Stimulated activated CD8-positive, alpha-beta memory T cell treated with anti-CD3 and anti-CD28 coated beads, Interleukin-12 subunit alpha, Interleukin-12 subunit beta, amount 100 ng/mL, for 4 hours (primary cell): Measurements from ENCODE around the gene ALX4.

ENCODE experiments used
- DNase-seq: peaks from one replicate; pipeline ENCODE4 v3.0.0-alpha.2; 2020; ENCODE audit warnings: low read depth

The ALX4 gene

GRCh38 chr11:44309478-44310205 lies at the start of gene ALX4:
TSS of gene ALX4 (minus strand) at chr11:44310139. CDS start at chr11:44310062, 77 bp downstream.
- no peak for DNase-seq

DNA sequence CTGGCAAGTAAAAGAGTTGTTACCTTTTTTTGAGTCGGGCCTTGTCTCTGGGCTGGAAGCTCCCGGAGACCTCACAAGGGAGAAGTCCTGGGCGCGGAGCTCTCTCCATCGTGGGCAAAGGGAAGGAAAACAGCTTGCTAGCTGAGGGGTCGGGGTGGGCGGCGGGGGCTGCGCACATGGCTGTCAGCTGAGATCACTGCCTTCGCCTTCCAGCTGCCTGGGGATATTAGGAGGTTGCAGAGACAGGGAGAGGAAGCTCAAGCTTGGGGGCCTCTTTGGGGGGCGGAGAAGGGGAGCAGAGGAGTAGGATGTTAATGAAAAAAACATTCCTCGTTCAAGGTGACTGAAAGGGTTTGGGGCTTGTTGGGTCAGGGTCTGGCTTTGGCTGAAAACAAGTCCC lies 49.2 kb upstream of the ALX4 start:
- no peak for DNase-seq

DNA sequence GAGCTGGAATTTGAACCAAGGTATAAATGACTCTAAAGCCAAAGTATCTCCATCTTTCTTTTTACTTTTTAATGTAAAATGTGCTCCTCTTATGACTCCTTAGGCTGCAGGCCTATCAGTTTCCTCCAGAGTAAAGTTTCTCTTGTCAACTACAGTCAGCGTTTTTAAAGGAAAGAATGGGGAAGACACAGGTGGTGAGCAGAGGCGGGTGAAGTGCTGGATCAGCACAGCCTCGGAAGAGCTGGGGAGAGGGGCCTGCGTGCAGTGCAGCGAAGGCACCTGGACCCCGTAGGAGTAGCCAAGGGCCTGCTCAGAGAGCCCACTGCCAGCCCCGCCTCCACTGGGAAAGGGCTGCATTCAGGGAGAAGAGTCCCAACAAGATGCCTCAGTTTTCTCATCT lies 48.8 kb upstream of the ALX4 start:
- DNase-seq, result no peak

- DNase-seq, result no peak
Measured at GRCh38 chr11:44357711-44358110, 47.8 kb upstream of the ALX4 start.

- no peak for DNase-seq
Measured at GRCh38 chr11:44356351-44356750, 46.4 kb upstream of the ALX4 start.

GRCh38 chr11:44351898-44352498 lies 42.1 kb upstream of the ALX4 start:
- no peak for DNase-seq

DNA sequence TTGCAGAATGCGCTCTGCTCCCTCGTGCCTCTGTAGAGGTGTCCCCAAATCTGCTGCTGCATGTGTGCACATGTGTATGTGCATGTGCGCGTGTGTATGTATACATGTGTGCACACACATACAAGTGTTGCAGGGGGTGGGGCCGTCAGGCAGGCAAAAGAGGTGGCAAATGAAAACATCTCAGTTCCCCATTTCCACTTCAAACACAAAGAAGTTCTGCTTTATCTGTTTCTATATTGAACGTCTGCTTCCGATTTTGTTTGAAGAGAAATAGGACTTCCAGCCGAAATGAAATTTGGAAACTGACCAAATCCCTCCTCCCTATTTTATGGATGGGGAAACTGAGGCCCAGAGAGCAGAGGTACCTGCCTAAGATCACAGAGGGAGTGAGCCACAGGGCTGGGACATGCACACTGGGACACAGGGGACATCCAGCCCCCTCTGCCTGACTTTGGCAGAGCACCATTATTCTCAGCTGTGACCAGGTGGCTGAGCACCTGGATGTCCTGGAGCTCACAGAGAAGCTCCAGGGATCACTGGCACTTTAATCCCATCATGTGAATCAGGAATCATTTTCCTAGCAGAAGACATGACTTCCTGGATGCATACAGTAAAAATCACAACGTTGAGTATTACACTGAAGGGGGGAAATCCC lies 41.2 kb upstream of the ALX4 start:
- no peak for DNase-seq

GRCh38 chr11:44349328-44349727 lies 39.4 kb upstream of the ALX4 start:
- no peak for DNase-seq

DNA sequence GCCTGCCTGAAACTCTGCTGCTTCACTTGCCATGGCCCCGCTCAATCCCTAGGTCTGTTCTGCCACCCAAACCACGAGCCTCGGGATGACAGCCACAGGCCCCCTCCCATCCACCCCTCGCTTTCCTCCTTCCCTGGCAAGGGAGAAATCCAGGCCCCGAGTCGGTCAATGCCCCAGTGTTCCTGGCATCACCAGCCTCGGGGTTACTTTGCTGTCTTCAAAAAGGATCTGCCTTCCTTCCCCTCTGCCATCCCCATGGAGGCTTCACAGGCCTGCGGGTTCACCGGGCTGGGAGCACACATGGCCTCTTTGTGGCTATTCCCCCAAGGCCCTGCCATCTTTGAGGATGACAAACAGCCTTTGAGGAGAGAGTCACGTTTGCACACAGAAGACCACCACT lies 38.8 kb upstream of the ALX4 start:
- no peak for DNase-seq

- DNase-seq, result no peak
Measured at GRCh38 chr11:44348114-44348513, 38.2 kb upstream of the ALX4 start.

DNA sequence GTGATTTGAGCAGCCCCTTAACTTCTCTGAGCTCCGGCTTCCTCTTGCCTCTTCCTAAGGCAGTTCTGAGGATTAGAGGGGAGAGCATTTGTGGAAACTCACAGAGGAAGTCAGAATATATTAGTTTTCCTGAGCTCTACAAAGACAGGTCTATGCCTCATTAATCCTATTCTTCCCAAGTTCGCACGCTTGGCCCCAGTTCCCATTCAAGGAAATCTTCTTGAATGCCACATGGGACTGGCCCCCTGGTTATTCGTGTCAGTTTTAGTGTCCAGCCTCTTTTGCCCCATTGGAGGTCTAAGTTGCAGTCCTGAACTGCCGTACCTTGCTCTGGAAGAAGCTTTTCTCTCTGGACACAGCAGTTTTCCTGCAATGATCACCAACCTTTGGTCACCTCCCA lies 37.6 kb upstream of the ALX4 start:
- DNase-seq, result no peak

DNA sequence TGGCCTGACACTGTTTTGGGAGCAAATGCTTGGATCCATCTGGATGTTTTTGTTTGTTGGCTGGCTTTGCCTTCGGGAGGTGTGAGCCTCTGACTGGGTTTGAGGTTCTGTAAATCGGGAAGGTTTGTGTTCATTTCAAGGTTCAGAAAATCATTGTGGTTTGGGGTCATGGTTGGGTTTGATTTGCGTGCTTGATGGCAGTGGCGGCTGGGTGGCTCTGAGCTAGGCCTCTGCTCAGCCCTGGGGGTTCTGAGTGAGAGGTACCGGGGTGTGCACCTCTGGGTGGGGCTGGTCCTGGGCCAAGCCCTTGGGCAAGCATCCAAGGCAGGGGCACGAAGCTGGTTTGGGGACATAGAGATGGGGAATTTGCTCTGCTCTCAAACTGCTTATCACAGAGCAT lies 37.0 kb upstream of the ALX4 start:
- DNase-seq, result no peak

DNA sequence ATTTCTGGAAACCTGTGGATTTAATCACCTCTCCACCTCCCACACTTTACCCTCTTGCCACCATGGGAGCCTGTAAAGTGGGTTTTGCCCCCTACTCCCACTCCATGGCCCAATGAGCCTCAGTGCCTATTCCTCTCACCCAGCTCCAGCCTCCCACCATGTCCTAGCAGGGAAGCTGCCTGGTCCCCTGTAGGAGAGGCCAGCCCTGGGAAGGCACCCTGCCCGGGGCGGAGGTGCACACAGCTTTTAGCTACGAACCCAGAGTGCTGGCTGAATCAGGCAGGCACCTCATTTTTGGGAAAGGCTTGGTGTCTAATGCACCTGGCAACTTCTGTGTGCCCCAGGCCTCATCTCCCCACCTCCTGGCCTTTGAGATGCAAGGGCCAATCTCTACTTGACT lies 35.8 kb upstream of the ALX4 start:
- DNase-seq, result no peak

GRCh38 chr11:44344921-44345320 lies 35.0 kb upstream of the ALX4 start:
- no peak for DNase-seq

DNA sequence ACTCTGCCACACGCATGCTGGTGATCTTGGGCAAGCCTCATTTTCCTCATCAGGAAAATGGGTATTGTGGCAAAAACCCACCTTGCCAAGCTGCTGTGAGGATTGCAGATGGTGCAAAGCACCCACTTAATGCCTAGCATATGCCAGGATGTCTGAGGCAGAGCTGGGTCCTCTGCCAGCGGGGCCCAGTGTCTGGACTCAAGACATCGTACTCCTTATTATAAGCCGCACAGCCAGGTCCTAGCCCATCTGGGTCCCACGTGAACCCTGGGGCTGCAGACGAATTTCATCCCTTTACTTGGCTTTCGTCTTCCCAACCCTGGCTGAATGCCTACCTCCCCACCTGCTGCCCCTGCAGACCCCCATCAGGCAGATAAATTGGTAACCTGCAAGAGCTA lies 34.5 kb upstream of the ALX4 start:
- no peak for DNase-seq

DNA sequence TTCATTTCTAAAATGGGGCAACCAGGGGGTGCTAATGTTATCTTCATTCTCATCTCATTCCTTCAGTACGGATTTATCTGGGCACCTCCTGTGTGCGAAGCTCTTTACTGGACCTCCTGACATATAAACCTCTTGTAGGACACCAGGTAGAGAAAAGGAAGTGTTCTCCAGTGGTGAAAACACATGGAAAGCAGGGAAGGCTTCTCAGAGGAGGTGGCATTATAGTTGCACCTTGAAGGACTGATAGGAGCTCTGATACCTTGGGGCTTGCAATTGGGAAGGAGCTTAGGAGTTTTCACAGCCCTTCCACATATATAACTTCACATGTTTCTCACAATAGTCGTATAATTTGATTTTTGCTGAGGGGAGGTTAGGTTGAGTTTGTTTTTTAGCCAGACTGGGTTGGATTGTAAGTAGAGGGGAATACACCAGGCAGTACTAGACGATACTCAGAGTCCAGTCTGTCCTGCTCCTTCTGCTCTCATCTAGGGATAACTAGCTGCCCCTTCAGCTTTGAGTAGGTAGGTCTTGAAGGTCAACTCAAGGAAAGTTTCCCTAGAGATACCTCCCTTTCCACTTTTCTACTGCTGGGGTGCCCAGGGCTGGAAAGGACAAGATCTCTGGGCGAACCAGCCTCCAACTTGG lies 34.0 kb upstream of the ALX4 start:
- no peak for DNase-seq

GRCh38 chr11:44342616-44343015 lies 32.7 kb upstream of the ALX4 start:
- no peak for DNase-seq

DNA sequence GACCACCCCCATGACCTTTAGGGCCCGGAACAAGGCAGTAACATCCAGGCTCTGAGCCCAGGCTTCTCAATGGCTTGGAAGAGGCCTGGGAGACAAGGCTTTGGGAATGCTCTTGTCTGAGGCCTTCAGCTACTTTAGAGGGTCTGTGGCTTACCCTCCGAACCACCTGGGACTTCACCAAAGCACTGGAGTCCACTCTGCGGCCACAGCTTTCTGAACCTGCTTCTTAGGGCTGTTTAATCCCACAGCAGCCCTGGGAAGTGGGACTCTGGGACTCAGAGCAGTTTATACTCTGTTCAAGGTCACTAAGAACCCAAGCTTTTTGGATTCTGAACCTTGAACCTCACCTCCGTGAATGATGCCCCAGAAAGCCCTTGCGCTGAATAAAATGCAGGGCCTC lies 30.7 kb upstream of the ALX4 start:
- DNase-seq, result no peak

GRCh38 chr11:44339530-44339883 lies 29.6 kb upstream of the ALX4 start:
- no peak for DNase-seq

DNA sequence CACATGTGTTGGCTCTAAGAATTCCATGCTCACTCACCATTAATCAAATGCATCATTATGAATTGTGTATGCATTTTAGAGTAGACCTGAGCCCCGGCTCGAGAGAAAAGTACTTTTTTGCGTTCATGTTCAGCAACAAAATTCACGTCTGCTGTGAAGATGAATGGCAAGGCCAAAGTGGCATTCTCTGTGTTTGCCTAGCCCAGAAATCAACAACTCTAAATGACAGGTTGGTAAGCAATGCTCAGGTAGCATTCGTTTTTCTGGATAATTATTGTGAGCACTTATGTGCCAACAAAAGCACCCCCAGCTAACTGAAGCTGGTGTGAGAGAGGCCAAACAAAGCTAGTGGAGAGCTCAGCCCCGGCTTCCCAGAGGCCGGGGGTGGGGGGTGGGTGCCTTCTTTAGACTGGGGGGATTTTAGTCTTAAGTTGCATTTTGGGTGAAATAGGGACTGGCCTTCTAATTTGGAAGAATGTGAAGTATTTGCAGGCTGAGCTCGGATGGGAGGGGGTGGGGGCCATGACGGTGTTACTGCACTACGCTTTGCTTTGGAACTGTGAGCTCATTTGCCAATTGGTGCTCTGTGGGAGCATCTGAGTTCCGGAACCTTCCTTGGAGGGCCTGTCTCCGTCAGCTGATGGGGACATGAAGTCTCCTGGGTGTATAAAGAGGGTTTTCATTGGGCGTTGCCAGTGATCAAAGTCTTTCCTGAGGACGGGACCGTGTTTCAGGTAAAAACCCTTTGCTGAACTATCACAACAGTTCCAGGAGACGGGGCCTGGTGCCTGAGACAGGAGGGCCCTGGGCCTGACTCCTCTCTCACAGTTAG lies 29.0 kb upstream of the ALX4 start:
- DNase-seq, result no peak

DNA sequence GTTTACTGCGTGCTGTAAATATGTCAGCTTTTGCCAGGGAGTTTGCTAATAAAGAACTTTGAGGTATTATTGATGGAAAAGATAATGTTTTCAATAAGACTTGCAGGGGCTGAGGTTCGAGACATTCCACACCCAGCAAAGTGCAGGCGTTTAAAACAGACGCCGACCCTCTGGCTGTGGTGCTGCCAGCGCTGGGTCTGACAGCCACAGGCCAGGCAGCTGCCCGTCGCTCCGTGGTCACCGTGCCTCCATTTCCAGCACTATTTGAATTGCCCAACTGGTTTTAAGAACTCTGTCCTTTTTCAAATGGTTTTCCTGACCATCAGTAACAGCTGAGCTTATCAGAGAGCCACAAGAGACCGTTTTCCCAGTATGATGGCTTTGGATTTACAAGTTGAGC lies 28.1 kb upstream of the ALX4 start:
- DNase-seq, result no peak

- DNase-seq, result no peak
Measured at GRCh38 chr11:44335919-44336318, 26.0 kb upstream of the ALX4 start.
